ENCODE data around the gene SETMAR. TPM values are rescaled to one million over a fixed set of nuclear protein-coding genes. Genes with fewer than 3 reads are reported as not detected.

Gene SETMAR
- 10.6 TPM for polyA plus RNA-seq (2012; ENCODE audit: low read depth, missing spikeins)

- FAIRE-seq = peak; percentile 94
- peak; percentile 75 for DNase-seq (ENCODE audit: insufficient read length, low spot score)
- TF ChIP-seq SPI1 (IDR thresholded peaks at IDR 0.05; ENCODE audit: low read depth, low read length) = no peak
- TF ChIP-seq POU2F2 (IDR thresholded peaks at IDR 0.05; ENCODE audit: low read depth, low read length) = peak; percentile 3; the same call in 1 of the 2 replicates
- peak; percentile 52; the same call in 1 of the 2 replicates for TF ChIP-seq TAF1 (IDR thresholded peaks at IDR 0.05; ENCODE audit: low read depth, low read length)
- no peak for TF ChIP-seq PAX5 (IDR thresholded peaks at IDR 0.05; ENCODE audit: insufficient read depth, low read length, severe bottlenecking)
- TF ChIP-seq POLR2A (IDR thresholded peaks at IDR 0.05; ENCODE audit: low read depth, low read length) = peak; percentile 84
- peak; percentile 79 for TF ChIP-seq POLR2AphosphoS5 (IDR thresholded peaks at IDR 0.05; ENCODE audit: low read depth, low read length)
Measured at GRCh38 chr3:4303187-4304123, at the start of gene SETMAR. Gene SETMAR (plus strand): TSS chr3:4303369. CDS start chr3:4303371, 2 bp downstream.

GRCh38 chr3:4261406-4261805, 41.8 kb upstream of the SETMAR start:
- FAIRE-seq (no peak), DNase-seq (ENCODE audit: insufficient read length, low spot score) (no peak)
- TF ChIP-seq POU2F2 (IDR thresholded peaks at IDR 0.05; ENCODE audit: low read depth, low read length) (no peak), SPI1 (IDR thresholded peaks at IDR 0.05; ENCODE audit: low read depth, low read length) (no peak), TAF1 (IDR thresholded peaks at IDR 0.05; ENCODE audit: low read depth, low read length) (no peak), POLR2AphosphoS5 (IDR thresholded peaks at IDR 0.05; ENCODE audit: low read depth, low read length) (no peak), PAX5 (IDR thresholded peaks at IDR 0.05; ENCODE audit: insufficient read depth, low read length, severe bottlenecking) (no peak), POLR2A (IDR thresholded peaks at IDR 0.05; ENCODE audit: low read depth, low read length) (no peak)

DNA sequence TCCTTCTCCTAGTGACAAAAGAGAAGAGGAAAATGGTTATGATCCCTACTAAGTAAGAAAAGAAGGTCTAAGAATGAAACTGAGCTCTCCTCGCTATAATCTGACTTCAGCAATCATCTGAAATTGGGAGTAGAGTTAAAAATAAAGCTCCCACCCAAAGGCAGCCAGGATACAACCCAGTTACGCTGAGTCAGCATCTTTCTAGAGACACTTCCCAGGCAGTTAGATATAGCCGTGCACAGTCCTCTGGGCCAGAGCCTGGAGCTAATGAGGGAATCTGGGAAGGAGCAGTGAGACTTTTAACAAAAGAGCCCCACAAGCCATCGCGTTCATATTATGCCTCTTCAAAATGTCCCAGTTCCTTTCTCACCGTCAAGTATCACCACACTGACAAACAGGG, 39.1 kb upstream of the SETMAR start:
- no peak for FAIRE-seq
- TF ChIP-seq PAX5 (IDR thresholded peaks at IDR 0.05; ENCODE audit: insufficient read depth, low read length, severe bottlenecking) (no peak), POU2F2 (IDR thresholded peaks at IDR 0.05; ENCODE audit: low read depth, low read length) (no peak), POLR2A (IDR thresholded peaks at IDR 0.05; ENCODE audit: low read depth, low read length) (no peak), SPI1 (IDR thresholded peaks at IDR 0.05; ENCODE audit: low read depth, low read length) (no peak)
- no peak for DNase-seq (ENCODE audit: insufficient read length, low spot score)

GRCh38 chr3:4270720-4271119, 32.4 kb upstream of the SETMAR start:
- TF ChIP-seq SPI1 (IDR thresholded peaks at IDR 0.05; ENCODE audit: low read depth, low read length) = no peak
- TF ChIP-seq POU2F2 (IDR thresholded peaks at IDR 0.05; ENCODE audit: low read depth, low read length) = no peak
- TF ChIP-seq POLR2A (IDR thresholded peaks at IDR 0.05; ENCODE audit: low read depth, low read length) = no peak
- no peak for TF ChIP-seq POLR2AphosphoS5 (IDR thresholded peaks at IDR 0.05; ENCODE audit: low read depth, low read length)
- TF ChIP-seq PAX5 (IDR thresholded peaks at IDR 0.05; ENCODE audit: insufficient read depth, low read length, severe bottlenecking) = no peak
- TF ChIP-seq TAF1 (IDR thresholded peaks at IDR 0.05; ENCODE audit: low read depth, low read length) = no peak
- FAIRE-seq = peak; percentile 41
- DNase-seq (ENCODE audit: insufficient read length, low spot score) = no peak

GRCh38 chr3:4271834-4272233, 31.3 kb upstream of the SETMAR start:
- DNase-seq (ENCODE audit: insufficient read length, low spot score) (no peak), FAIRE-seq (no peak)
- no peak for TF ChIP-seq POLR2AphosphoS5 (IDR thresholded peaks at IDR 0.05; ENCODE audit: low read depth, low read length)

GRCh38 chr3:4279516-4280105, 23.6 kb upstream of the SETMAR start:
- DNase-seq (ENCODE audit: insufficient read length, low spot score) (no peak), FAIRE-seq (no peak)
- TF ChIP-seq POLR2AphosphoS5 (IDR thresholded peaks at IDR 0.05; ENCODE audit: low read depth, low read length) (no peak), POLR2A (IDR thresholded peaks at IDR 0.05; ENCODE audit: low read depth, low read length) (no peak), PAX5 (IDR thresholded peaks at IDR 0.05; ENCODE audit: insufficient read depth, low read length, severe bottlenecking) (no peak), POU2F2 (IDR thresholded peaks at IDR 0.05; ENCODE audit: low read depth, low read length) (no peak), TAF1 (IDR thresholded peaks at IDR 0.05; ENCODE audit: low read depth, low read length) (no peak), SPI1 (IDR thresholded peaks at IDR 0.05; ENCODE audit: low read depth, low read length) (no peak)

DNA sequence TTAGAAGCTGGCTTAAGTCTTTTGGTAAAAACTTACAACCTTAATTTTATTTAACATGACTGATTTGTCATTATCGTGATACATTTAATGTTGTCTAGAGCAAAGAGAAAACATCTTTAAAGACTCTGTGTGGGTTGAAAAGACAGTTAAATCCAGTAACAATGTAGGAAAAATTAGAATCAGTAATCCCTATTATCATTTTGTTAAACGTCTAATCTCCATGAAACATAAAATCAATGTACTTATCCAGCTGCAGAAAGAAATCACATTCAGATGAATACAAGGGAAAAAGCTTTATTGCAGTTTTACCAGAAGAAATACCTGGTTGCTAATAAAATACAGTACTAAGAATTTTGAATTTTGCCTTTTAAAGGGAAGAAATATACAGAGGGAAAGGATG, 21.2 kb upstream of the SETMAR start:
- FAIRE-seq (no peak), DNase-seq (ENCODE audit: insufficient read length, low spot score) (no peak)
- TF ChIP-seq SPI1 (IDR thresholded peaks at IDR 0.05; ENCODE audit: low read depth, low read length) = no peak
- no peak for TF ChIP-seq POLR2A (IDR thresholded peaks at IDR 0.05; ENCODE audit: low read depth, low read length)
- no peak for TF ChIP-seq TAF1 (IDR thresholded peaks at IDR 0.05; ENCODE audit: low read depth, low read length)
- TF ChIP-seq POLR2AphosphoS5 (IDR thresholded peaks at IDR 0.05; ENCODE audit: low read depth, low read length) = no peak
- no peak for TF ChIP-seq PAX5 (IDR thresholded peaks at IDR 0.05; ENCODE audit: insufficient read depth, low read length, severe bottlenecking)
- TF ChIP-seq POU2F2 (IDR thresholded peaks at IDR 0.05; ENCODE audit: low read depth, low read length) = no peak

DNA sequence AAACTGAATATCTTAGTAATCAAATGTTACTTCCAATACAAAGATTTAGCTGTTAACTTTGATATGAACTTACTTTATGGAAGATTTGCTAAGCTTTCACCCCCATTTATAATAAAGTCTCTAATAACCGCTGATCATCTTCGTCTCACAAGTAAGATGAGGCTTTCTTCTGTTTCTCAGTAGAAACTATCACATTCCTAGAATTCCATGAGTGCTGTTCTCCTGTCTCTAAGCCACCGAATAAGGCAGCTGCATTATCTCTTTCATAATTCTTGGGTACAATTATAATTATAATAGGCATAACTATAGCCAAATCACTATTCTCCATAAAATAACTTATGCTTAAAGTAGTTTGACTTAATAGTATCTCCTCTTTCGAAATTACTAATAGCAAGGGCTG, 18.3 kb upstream of the SETMAR start:
- TF ChIP-seq PAX5 (IDR thresholded peaks at IDR 0.05; ENCODE audit: insufficient read depth, low read length, severe bottlenecking) (no peak), POLR2AphosphoS5 (IDR thresholded peaks at IDR 0.05; ENCODE audit: low read depth, low read length) (no peak), POLR2A (IDR thresholded peaks at IDR 0.05; ENCODE audit: low read depth, low read length) (no peak), TAF1 (IDR thresholded peaks at IDR 0.05; ENCODE audit: low read depth, low read length) (no peak), SPI1 (IDR thresholded peaks at IDR 0.05; ENCODE audit: low read depth, low read length) (no peak), POU2F2 (IDR thresholded peaks at IDR 0.05; ENCODE audit: low read depth, low read length) (no peak)
- FAIRE-seq (no peak), DNase-seq (ENCODE audit: insufficient read length, low spot score) (no peak)

- TF ChIP-seq POU2F2 (IDR thresholded peaks at IDR 0.05; ENCODE audit: low read depth, low read length) (no peak), TAF1 (IDR thresholded peaks at IDR 0.05; ENCODE audit: low read depth, low read length) (no peak), SPI1 (IDR thresholded peaks at IDR 0.05; ENCODE audit: low read depth, low read length) (no peak), POLR2A (IDR thresholded peaks at IDR 0.05; ENCODE audit: low read depth, low read length) (no peak), POLR2AphosphoS5 (IDR thresholded peaks at IDR 0.05; ENCODE audit: low read depth, low read length) (no peak), PAX5 (IDR thresholded peaks at IDR 0.05; ENCODE audit: insufficient read depth, low read length, severe bottlenecking) (no peak)
Measured at GRCh38 chr3:4289044-4289443, 14.1 kb upstream of the SETMAR start.

More at GRCh38 chr3:4289044-4289443, 14.1 kb upstream of the SETMAR start:
- DNase-seq (ENCODE audit: insufficient read length, low spot score) (no peak), FAIRE-seq (no peak)
